Spleen (tissue), 11 donors: Measurements from ENCODE around the gene MFAP5. TPM values are rescaled to one million over a fixed set of nuclear protein-coding genes. Genes with fewer than 3 reads are reported as not detected.

Experiments
- DNase-seq: peaks from one replicate; pipeline ENCODE4 v3.0.0-alpha.2; 2020
- H3K27ac ChIP-seq, 8 donors: fragments of 200-600 bp; sonication (generic) in 7 of 8; 1 replicate in 4 of 8; 2 replicates in 4 of 8; pipeline versions ENCODE4 v1.5.0 to v1.8.0; 2016 to 2021; ENCODE audit warnings: inconsistent platforms in 4 of 8, mild to moderate bottlenecking in 4 of 8, moderate library complexity in 1 of 8
- H3K27me3 ChIP-seq, 7 donors: fragments of 200-600 bp; sonication (generic) in 6 of 7; replicated peaks in 1 of 7; 1 replicate in 4 of 7; 2 replicates in 3 of 7; pipeline versions ENCODE4 v1.5.0 to v1.8.0; 2016 to 2021; ENCODE audit warnings: inconsistent platforms in 3 of 7, mild to moderate bottlenecking in 1 of 7
- H3K36me3 ChIP-seq, 6 donors: fragments of 200-600 bp; sonication (generic) in 5 of 6; 1 replicate in 4 of 6; 2 replicates in 2 of 6; pipeline versions ENCODE4 v1.5.0 to v1.8.0; 2016 to 2021; ENCODE audit warnings: inconsistent platforms in 2 of 6
- H3K4me1 ChIP-seq, 6 donors: fragments of 200-600 bp; sonication (generic) in 5 of 6; 1 replicate in 3 of 6; 2 replicates in 3 of 6; pipeline versions ENCODE4 v1.5.0 to v1.8.0; 2016 to 2021; ENCODE audit warnings: inconsistent platforms in 3 of 6
- H3K4me3 ChIP-seq, 8 donors: fragments of 200-600 bp; sonication (generic) in 7 of 8; 1 replicate in 4 of 8; 2 replicates in 4 of 8; pipeline versions ENCODE4 v1.5.0 to v1.8.0; 2016 to 2021; ENCODE audit warnings: inconsistent platforms in 4 of 8, mild to moderate bottlenecking in 4 of 8, moderate library complexity in 2 of 8
- H3K9me3 ChIP-seq, 8 donors: fragments of 200-600 bp; sonication (generic) in 7 of 8; 1 replicate in 4 of 8; 2 replicates in 4 of 8; pipeline versions ENCODE4 v1.5.0 to v1.8.0; 2016 to 2021; ENCODE audit warnings: inconsistent platforms in 4 of 8
- CTCF ChIP-seq, 11 experiments: fragments of 200-600 bp in 7 of 11; fragments of 450-650 bp in 4 of 11; sonication (generic) in 4 of 11; IDR thresholded peaks in 8 of 11; conservative IDR thresholded peaks in 3 of 11; 1 replicate in 7 of 11; 2 replicates in 4 of 11; pipeline versions ENCODE4 v1.4.0 to v1.8.0; 2016 to 2021; ENCODE audit warnings: antibody characterized with exemption in 11 of 11, inconsistent platforms in 4 of 11, mild to moderate bottlenecking in 1 of 11
- POLR2A ChIP-seq, 3 donors: fragments of 450-650 bp; IDR thresholded peaks; one replicate each; pipeline ENCODE4 v1.5.1; 2017; ENCODE audit warnings: antibody characterized with exemption in 3 of 3, mild to moderate bottlenecking in 1 of 3
- POLR2AphosphoS5 ChIP-seq, 3 donors: sonication (generic); formaldehyde crosslinking; IDR thresholded peaks; one replicate each; pipeline ENCODE4 v1.5.1; 2017; ENCODE audit warnings: antibody characterized with exemption in 3 of 3
- whole genome bisulfite sequencing, 5 donors: extraction: QIAGEN DNeasy Blood & Tissue Kit in 3 of 5; methylation state at CpG; one replicate each; pipeline versions ENCODE4 v1.1.5 to v1.1.7; 2013 to 2018; 5-methylcytosine and 5-hydroxymethylcytosine counted together
- intact Hi-C: fragments of 100-400 bp; cut with DNase I; formaldehyde crosslinking; loops from one replicate; pipeline ENCODE4 v1.15.0; 2023; ENCODE audit warnings: low total_unique reads
- polyA plus RNA-seq, 3 donors: library from polyadenylated mRNA; stranded (reverse); fragments of 200-250 nt; gene quantifications; one replicate each; pipeline ENCODE4 v1.2.1, GENCODE V29; 2013
- total RNA-seq, 7 donors: library from RNA; depleted of rRNA in 3 of 7; stranded (reverse); fragments of >200 nt in 3 of 7; fragmentation: NEBNext Ultra II Directional in 4 of 7; extraction: Animal tissue kit (Norgen Biotek cat#: 25700) in 4 of 7; gene quantifications; one replicate each; pipeline versions ENCODE4 v1.1.0 to v1.2.1, GENCODE V29; 2016 to 2021
- donor health status: healthy with polysubstance abuse.
- donor health status: DM: no; HTN: no; CAD: no; lungs with moderate emphysema.
- donor health status: DM: no; HTN: no; CAD: no.
- donor health status: Bipolar disorder and iron deficiency.
- donor health status: healthy.
- donor health status: DM: no; HTN: no; CAD: no.
- donor health status: DM: yes; HTN: yes; CAD: no.

Gene MFAP5
- total and polyA plus RNA-seq, 10 donors: 0.57 to 14.3 (median 3.3) TPM

GRCh38 chr12:8609061-8609570 lies 53.5 kb downstream of the MFAP5 start:
- H3K4me3 ChIP-seq: peak overlapping the region in 2 of 8 donors; percentile 6 to 32
- intact Hi-C loops: loop anchor here (5.0 kb wide), 1 partner anchor 67 kb away; the partner anchor contains the start of gene CLEC4E
- no peak for DNase-seq
- H3K4me1 ChIP-seq: peaks cover 0 to 11% (median 8%) of the 10 kb centered on the region in 6 donors
- no peak for TF ChIP-seq POLR2A (IDR thresholded peaks at IDR 0.05)
- peak in 10 of 11 experiments; percentile 27 to 75 (median 60) for TF ChIP-seq CTCF (IDR thresholded peaks at IDR 0.05 in 8 of 11, conservative IDR thresholded peaks at IDR 0.05 in 3 of 11)
- TF ChIP-seq POLR2AphosphoS5 (IDR thresholded peaks at IDR 0.05): no peak
- H3K9me3 ChIP-seq: no peaks in the 10 kb centered on the region
- H3K36me3 ChIP-seq: no peaks in the 10 kb centered on the region
- H3K27ac ChIP-seq: peak overlapping the region in 1 of 8 donors; percentile 48
- WGBS, 5 donors: 11 to 18% (median 14%) methylated on average over 5 of the region's 5 CpGs
- H3K27me3 ChIP-seq: no peaks in the 10 kb centered on the region

- WGBS, 5 donors: 93 to 95% (median 94%) methylated on average over 6 of the region's 6 CpGs
- Histone ChIP-seq H3K4me1 (peaks cover 0 to 23% (median 8%) of the 10 kb centered on the region in 6 donors), H3K27ac (no peak overlapping the region), H3K27me3 (no peaks in the 10 kb centered on the region), H3K36me3 (no peaks in the 10 kb centered on the region), H3K9me3 (no peaks in the 10 kb centered on the region), H3K4me3 (no peak overlapping the region)
- intact Hi-C loops: loop anchor here (5.0 kb wide), 1 partner anchor 65 kb away; the partner anchor contains the start of gene CLEC4E
- DNase-seq: no peak
- TF ChIP-seq POLR2AphosphoS5 (IDR thresholded peaks at IDR 0.05) (no peak), POLR2A (IDR thresholded peaks at IDR 0.05) (no peak), CTCF (IDR thresholded peaks at IDR 0.05 in 8 of 11, conservative IDR thresholded peaks at IDR 0.05 in 3 of 11) (no peak)
These were observed 55.7 kb downstream of the MFAP5 start for GRCh38 chr12:8606890-8607289.

GRCh38 chr12:8605057-8605456 lies 57.6 kb downstream of the MFAP5 start:
- H3K9me3 ChIP-seq: no peaks in the 10 kb centered on the region
- WGBS, 5 donors: 94 to 97% (median 95%) methylated on average over 30 of the region's 30 CpGs
- DNase-seq: no peak

More at GRCh38 chr12:8605057-8605456, 57.6 kb downstream of the MFAP5 start:
- TF ChIP-seq POLR2AphosphoS5 (IDR thresholded peaks at IDR 0.05): no peak
- TF ChIP-seq CTCF (IDR thresholded peaks at IDR 0.05 in 8 of 11, conservative IDR thresholded peaks at IDR 0.05 in 3 of 11): no peak
- no peak for TF ChIP-seq POLR2A (IDR thresholded peaks at IDR 0.05)
- H3K36me3 ChIP-seq: no peaks in the 10 kb centered on the region
- H3K4me1 ChIP-seq: peaks cover 0 to 23% (median 8%) of the 10 kb centered on the region in 6 donors
- no peak overlapping the region for H3K27ac ChIP-seq
- no peak overlapping the region for H3K4me3 ChIP-seq
- H3K27me3 ChIP-seq: no peaks in the 10 kb centered on the region
- intact Hi-C loops: loop anchor here (5.0 kb wide), 1 partner anchor 63 kb away; the partner anchor contains the start of gene CLEC4E
